Neural progenitor cell (in vitro differentiated cells): ENCODE data around the gene TRIL. TPM values are rescaled to one million over a fixed set of nuclear protein-coding genes. Genes with fewer than 3 reads are reported as not detected.

Experiments used
- DNase-seq: peaks from one replicate; pipeline ENCODE4 v3.0.0-alpha.2; 2016; ENCODE audit warnings: low spot score
- H2AFZ ChIP-seq: fragments of 200-600 bp; sonication (generic); replicated peaks from 2 replicates; pipeline ENCODE4 v1.6.1; 2016; ENCODE audit warnings: antibody characterized with exemption
- H3F3A ChIP-seq: fragments of 200-600 bp; sonication (generic); 2 replicates; pipeline ENCODE4 v1.6.1; 2016; ENCODE audit warnings: antibody characterized with exemption, low read depth
- H3K27ac ChIP-seq: fragments of 200-600 bp; sonication (generic); 2 replicates; pipeline ENCODE4 v1.5.1; 2016; ENCODE audit warnings: mild to moderate bottlenecking
- H3K27me3 ChIP-seq: fragments of 200-600 bp; sonication (generic); 2 replicates; pipeline ENCODE4 v1.6.1; 2016; ENCODE audit warnings: mild to moderate bottlenecking, moderate library complexity
- H3K36me3 ChIP-seq: fragments of 200-600 bp; sonication (generic); 2 replicates; pipeline ENCODE4 v1.5.1; 2016
- H3K4me1 ChIP-seq: fragments of 200-600 bp; sonication (generic); 2 replicates; pipeline ENCODE4 v1.6.1; 2016; ENCODE audit warnings: mixed run types
- H3K4me2 ChIP-seq: fragments of 200-600 bp; sonication (generic); 2 replicates; pipeline ENCODE4 v1.6.1; 2016
- H3K4me3 ChIP-seq: fragments of 200-600 bp; sonication (generic); 2 replicates; pipeline ENCODE4 v1.5.1; 2016
- H3K79me2 ChIP-seq: fragments of 200-600 bp; sonication (generic); 2 replicates; pipeline ENCODE4 v1.6.1; 2016; ENCODE audit warnings: low read depth
- H3K9ac ChIP-seq: fragments of 200-600 bp; sonication (generic); 2 replicates; pipeline ENCODE4 v1.6.1; 2016
- H3K9me3 ChIP-seq: fragments of 200-600 bp; sonication (generic); 2 replicates; pipeline ENCODE4 v1.5.1; 2016; ENCODE audit warnings: low read depth
- H4K20me1 ChIP-seq: fragments of 200-600 bp; sonication (generic); 2 replicates; pipeline ENCODE4 v1.6.1; 2016; ENCODE audit warnings: low read depth
- H3K27ac Mint-ChIP-seq: 3 replicates; pipeline ENCODE4 v1.8.0; 2021; ENCODE audit warnings: mixed read lengths
- H3K27me3 Mint-ChIP-seq: 2 replicates; pipeline ENCODE4 v1.8.0; 2022; ENCODE audit warnings: low read depth, mild to moderate bottlenecking, inconsistent platforms, moderate library complexity, mixed read lengths; ENCODE audit not compliant: insufficient read depth
- H3K36me3 Mint-ChIP-seq: 3 replicates; pipeline ENCODE4 v1.8.0; 2021; ENCODE audit warnings: mixed read lengths
- H3K4me1 Mint-ChIP-seq: 3 replicates; pipeline ENCODE4 v1.8.0; 2021; ENCODE audit warnings: mixed read lengths
- H3K4me3 Mint-ChIP-seq: 3 replicates; pipeline ENCODE4 v1.8.0; 2021; ENCODE audit warnings: mild to moderate bottlenecking, moderate library complexity, mixed read lengths
- H3K9me3 Mint-ChIP-seq: 3 replicates; pipeline ENCODE4 v1.8.0; 2020; ENCODE audit warnings: mixed read lengths
- EZH2 ChIP-seq: fragments of 200-600 bp; sonication (generic); IDR thresholded peaks from 2 replicates; pipeline ENCODE4 v1.6.1; 2017; ENCODE audit warnings: antibody characterized with exemption, mild to moderate bottlenecking, moderate library complexity
- EZH2phosphoT487 ChIP-seq: fragments of 200-600 bp; sonication (generic); IDR thresholded peaks from 2 replicates; pipeline ENCODE4 v1.6.1; 2017; ENCODE audit warnings: antibody characterized with exemption
- total RNA-seq: library from RNA; depleted of rRNA; stranded (reverse); fragments of >200 nt; gene quantifications from 2 replicates; pipeline ENCODE4 v1.2.3, GENCODE V29; 2015; ENCODE audit warnings: low replicate concordance
- TF ChIP-seq, protein P1 (sequence below): fragments of 200-600 bp; sonication (generic); IDR thresholded peaks from 2 replicates; pipeline ENCODE4 v1.5.1; 2017; ENCODE audit warnings: antibody characterized with exemption, mild to moderate bottlenecking

TRIL gene
- 8.5 and 14.3 TPM in 2 replicates for total RNA-seq

DNA sequence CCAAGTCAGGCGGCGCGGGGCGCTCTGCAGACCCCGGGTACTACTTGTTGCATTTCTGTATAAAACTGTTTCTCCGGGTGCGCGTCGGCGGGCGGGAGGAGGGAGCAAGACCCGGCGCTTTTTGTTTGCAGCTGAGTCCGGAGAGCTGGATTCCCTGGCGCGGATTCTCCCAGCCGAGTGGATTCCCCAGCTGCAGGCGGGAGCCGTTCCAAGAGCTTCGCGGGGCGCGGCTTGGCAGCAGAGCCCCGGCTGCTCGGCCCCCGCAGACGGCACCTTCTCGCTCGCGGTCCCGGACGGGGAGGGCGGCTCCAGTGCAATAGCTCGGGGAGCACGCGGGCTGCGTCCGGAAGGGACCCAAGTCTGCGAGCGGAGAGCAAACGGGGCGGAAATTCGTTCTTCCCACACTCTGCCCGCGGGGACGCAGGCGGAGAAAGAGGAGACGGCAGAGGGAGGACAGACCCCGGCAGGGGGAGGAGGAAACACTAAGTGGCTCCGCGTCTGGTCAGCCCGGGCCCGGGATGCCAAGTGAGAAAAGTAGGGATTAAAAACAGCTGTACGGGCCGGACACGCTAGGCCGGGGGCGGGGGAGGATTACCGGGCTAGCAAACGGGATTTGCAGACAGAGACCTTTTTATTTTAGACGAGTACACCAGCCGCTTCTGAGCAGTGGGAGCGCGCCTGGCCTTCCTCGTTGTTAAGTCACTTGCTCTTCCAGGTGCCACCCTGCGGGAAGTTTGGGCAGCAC is at the start of gene TRIL:
TSS of gene TRIL (minus strand) at position 96 of the 745 bp plus-strand sequence. CDS start 284 bp downstream, outside the sequence.
- Mint-ChIP-seq H3K4me3 (peak within 1 kb of the TSS; percentile 87), H3K36me3 (peaks cover 8% of the 10 kb centered on the region), H3K27ac (peak within 1 kb of the TSS; percentile 95), H3K27me3 (peaks cover 8% of the 10 kb centered on the region), H3K9me3 (no peaks in the 10 kb centered on the region), H3K4me1 (peaks cover 55% of the 10 kb centered on the region)
- TF ChIP-seq EZH2phosphoT487 (no peak), EZH2 (peak; percentile 50)
- Histone ChIP-seq H3K4me3 (peak within 1 kb of the TSS; percentile 64), H2AFZ (peak within 1 kb of the TSS; percentile 98), H3K9me3 (no peaks in the 10 kb centered on the region), H3K9ac (no peak within 1 kb of the TSS), H3F3A (peaks cover 30% of the 10 kb centered on the region), H3K4me2 (peak within 1 kb of the TSS; percentile 93), H4K20me1 (peaks cover 5% of the 10 kb centered on the region), H3K27me3 (peaks cover 47% of the 10 kb centered on the region), H3K79me2 (no peaks in the 10 kb centered on the region), H3K27ac (peak within 1 kb of the TSS; percentile 78), H3K36me3 (no peaks in the 10 kb centered on the region), H3K4me1 (peaks cover 20% of the 10 kb centered on the region)
- peak; percentile 93 for DNase-seq

GRCh38 chr7:29007127-29007526 is 49.0 kb upstream of the TRIL start:
- Histone ChIP-seq H3F3A (no peaks in the 10 kb centered on the region), H2AFZ (no peak overlapping the region), H3K79me2 (no peaks in the 10 kb centered on the region), H3K27ac (no peak overlapping the region), H3K4me3 (no peak overlapping the region), H3K36me3 (no peaks in the 10 kb centered on the region), H3K9ac (no peak overlapping the region), H3K27me3 (no peaks in the 10 kb centered on the region), H3K4me2 (no peak overlapping the region), H3K9me3 (no peaks in the 10 kb centered on the region), H4K20me1 (no peaks in the 10 kb centered on the region), H3K4me1 (peaks cover 17% of the 10 kb centered on the region)
- H3K27me3 Mint-ChIP-seq = peaks cover 5% of the 10 kb centered on the region
- no peak for DNase-seq
- H3K27ac Mint-ChIP-seq = no peak overlapping the region
- H3K4me3 Mint-ChIP-seq = no peak overlapping the region
- H3K4me1 Mint-ChIP-seq = peaks cover 2% of the 10 kb centered on the region
- no peak for TF ChIP-seq EZH2phosphoT487
- TF ChIP-seq EZH2 = no peak
- TF ChIP-seq, protein P1, sequence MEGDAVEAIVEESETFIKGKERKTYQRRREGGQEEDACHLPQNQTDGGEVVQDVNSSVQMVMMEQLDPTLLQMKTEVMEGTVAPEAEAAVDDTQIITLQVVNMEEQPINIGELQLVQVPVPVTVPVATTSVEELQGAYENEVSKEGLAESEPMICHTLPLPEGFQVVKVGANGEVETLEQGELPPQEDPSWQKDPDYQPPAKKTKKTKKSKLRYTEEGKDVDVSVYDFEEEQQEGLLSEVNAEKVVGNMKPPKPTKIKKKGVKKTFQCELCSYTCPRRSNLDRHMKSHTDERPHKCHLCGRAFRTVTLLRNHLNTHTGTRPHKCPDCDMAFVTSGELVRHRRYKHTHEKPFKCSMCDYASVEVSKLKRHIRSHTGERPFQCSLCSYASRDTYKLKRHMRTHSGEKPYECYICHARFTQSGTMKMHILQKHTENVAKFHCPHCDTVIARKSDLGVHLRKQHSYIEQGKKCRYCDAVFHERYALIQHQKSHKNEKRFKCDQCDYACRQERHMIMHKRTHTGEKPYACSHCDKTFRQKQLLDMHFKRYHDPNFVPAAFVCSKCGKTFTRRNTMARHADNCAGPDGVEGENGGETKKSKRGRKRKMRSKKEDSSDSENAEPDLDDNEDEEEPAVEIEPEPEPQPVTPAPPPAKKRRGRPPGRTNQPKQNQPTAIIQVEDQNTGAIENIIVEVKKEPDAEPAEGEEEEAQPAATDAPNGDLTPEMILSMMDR = no peak
- H3K36me3 Mint-ChIP-seq = peaks cover 11% of the 10 kb centered on the region
- H3K9me3 Mint-ChIP-seq = peaks cover 28% of the 10 kb centered on the region

- Histone ChIP-seq H4K20me1 (no peaks in the 10 kb centered on the region), H3K4me2 (no peak overlapping the region), H3K27me3 (no peaks in the 10 kb centered on the region), H3F3A (no peaks in the 10 kb centered on the region), H2AFZ (no peak overlapping the region), H3K4me1 (peaks cover 28% of the 10 kb centered on the region), H3K27ac (no peak overlapping the region), H3K36me3 (no peaks in the 10 kb centered on the region), H3K9me3 (no peaks in the 10 kb centered on the region), H3K4me3 (no peak overlapping the region), H3K79me2 (no peaks in the 10 kb centered on the region), H3K9ac (no peak overlapping the region)
- Mint-ChIP-seq H3K36me3 (peaks cover 12% of the 10 kb centered on the region), H3K27me3 (peaks cover 5% of the 10 kb centered on the region), H3K9me3 (peaks cover 28% of the 10 kb centered on the region), H3K4me1 (peaks cover 2% of the 10 kb centered on the region), H3K4me3 (no peak overlapping the region), H3K27ac (no peak overlapping the region)
- TF ChIP-seq EZH2phosphoT487 (no peak), EZH2 (no peak)
- TF ChIP-seq, protein P1 = no peak
- no peak for DNase-seq
Observed at GRCh38 chr7:29005829-29006228, 47.7 kb upstream of the TRIL start.

DNA sequence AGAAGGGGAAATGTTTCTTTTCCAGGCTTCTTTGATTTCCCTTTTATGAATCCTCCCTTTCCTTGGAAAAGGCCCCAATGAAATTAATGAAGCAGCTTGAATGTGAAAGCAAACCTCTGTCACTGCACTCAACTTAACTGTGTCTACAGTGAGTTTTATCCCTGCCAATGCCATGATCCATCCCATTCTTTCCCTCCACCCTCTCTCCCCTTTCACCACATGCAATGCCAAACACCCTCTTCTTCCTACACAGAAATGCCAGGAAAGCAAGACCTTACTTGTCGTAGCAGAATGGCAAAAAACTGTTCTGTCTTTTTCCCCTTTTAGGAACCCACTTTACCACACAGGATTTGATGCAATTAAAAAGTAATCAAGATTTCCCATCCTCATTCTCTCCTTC is 47.3 kb upstream of the TRIL start:
- DNase-seq = no peak
- no peaks in the 10 kb centered on the region for H3K36me3 ChIP-seq
- no peak overlapping the region for H3K27ac ChIP-seq
- Mint-ChIP-seq H3K27ac (no peak overlapping the region), H3K27me3 (peaks cover 5% of the 10 kb centered on the region), H3K4me3 (no peak overlapping the region), H3K4me1 (peaks cover 7% of the 10 kb centered on the region), H3K36me3 (peaks cover 12% of the 10 kb centered on the region), H3K9me3 (peaks cover 30% of the 10 kb centered on the region)
- H2AFZ ChIP-seq = no peak overlapping the region
- H3K4me3 ChIP-seq = no peak overlapping the region
- no peaks in the 10 kb centered on the region for H3K27me3 ChIP-seq
- H3K4me1 ChIP-seq = peaks cover 28% of the 10 kb centered on the region
- H4K20me1 ChIP-seq = no peaks in the 10 kb centered on the region
- H3K79me2 ChIP-seq = no peaks in the 10 kb centered on the region
- H3K9ac ChIP-seq = no peak overlapping the region
- H3F3A ChIP-seq = no peaks in the 10 kb centered on the region
- TF ChIP-seq, protein P1 = no peak
- TF ChIP-seq EZH2phosphoT487 (no peak), EZH2 (no peak)
- no peaks in the 10 kb centered on the region for H3K9me3 ChIP-seq
- H3K4me2 ChIP-seq = no peak overlapping the region
